Body of pancreas (tissue), 4 donors: ENCODE results near the gene ACSBG1.

Source experiments
- CTCF ChIP-seq, 7 experiments: fragments of 450-650 bp in 4 of 7; fragments of 200-600 bp in 3 of 7; sonication (generic) in 3 of 7; IDR thresholded peaks; one replicate each; pipeline ENCODE4 v1.5.1; 2016 to 2019; ENCODE audit warnings: antibody characterized with exemption in 7 of 7
- POLR2A ChIP-seq, 3 donors: fragments of 450-650 bp; IDR thresholded peaks; one replicate each; pipeline ENCODE4 v1.6.1; 2016; ENCODE audit warnings: antibody characterized with exemption in 3 of 3, mild to moderate bottlenecking in 2 of 3

GRCh38 chr15:78232951-78233350, 1.4 kb downstream of the ACSBG1 start:
- TF ChIP-seq CTCF (IDR thresholded peaks at IDR 0.05), result no peak
- no peak for TF ChIP-seq POLR2A (IDR thresholded peaks at IDR 0.05)
